ENCODE measurements around the gene PRSS53. TPM values are rescaled to one million over a fixed set of nuclear protein-coding genes. Genes with fewer than 3 reads are reported as not detected.

The PRSS53 gene
- total and polyA plus RNA-seq, 4 donors = 0.51 to 14.5 (median 3.0) TPM

DNA sequence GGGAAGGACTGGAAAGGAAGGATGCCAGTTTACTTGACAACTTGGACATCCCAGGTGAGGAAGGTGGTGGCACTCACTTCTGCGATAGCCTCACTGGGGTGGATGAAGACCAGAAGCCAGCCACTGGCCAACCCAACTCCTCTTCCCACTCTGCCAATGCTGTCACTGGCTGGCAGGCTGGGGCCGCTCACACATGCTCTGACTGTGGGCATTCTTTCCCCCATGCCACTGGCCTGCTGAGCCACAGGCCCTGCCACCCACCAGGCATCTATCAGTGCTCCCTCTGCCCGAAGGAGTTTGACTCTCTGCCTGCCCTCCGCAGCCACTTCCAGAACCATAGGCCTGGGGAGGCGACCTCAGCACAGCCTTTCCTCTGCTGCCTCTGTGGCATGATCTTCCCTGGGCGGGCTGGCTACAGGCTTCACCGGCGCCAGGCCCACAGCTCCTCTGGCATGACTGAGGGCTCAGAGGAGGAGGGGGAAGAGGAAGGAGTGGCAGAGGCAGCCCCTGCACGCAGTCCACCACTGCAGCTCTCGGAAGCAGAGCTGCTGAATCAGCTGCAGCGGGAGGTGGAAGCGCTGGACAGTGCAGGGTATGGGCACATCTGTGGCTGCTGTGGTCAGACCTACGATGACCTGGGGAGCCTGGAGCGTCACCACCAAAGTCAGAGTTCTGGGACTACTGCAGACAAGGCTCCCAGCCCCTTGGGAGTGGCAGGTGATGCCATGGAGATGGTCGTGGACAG lies 10.0 kb downstream of the PRSS53 start:
- Histone ChIP-seq H3K4me1 (ENCODE audit: control insufficient read depth in 4 of 4, insufficient read depth in 4 of 4, low read length in 3 of 4) (peaks cover 0 to 13% (median 8%) of the 10 kb centered on the region in 4 donors), H3K36me3 (ENCODE audit: control insufficient read depth in 4 of 4, insufficient read depth in 3 of 4, low read depth in 1 of 4, low read length in 3 of 4) (peaks cover 4 to 53% (median 20%) of the 10 kb centered on the region in 4 donors)
- DNase-seq (ENCODE audit: low spot score) = no peak

More for the DNA sequence above, 10.0 kb downstream of the PRSS53 start:
- no peaks in the 10 kb centered on the region for H3K9me3 ChIP-seq (ENCODE audit: control insufficient read depth in 4 of 4, low read length in 3 of 4)
- H3K27me3 ChIP-seq (ENCODE audit: control insufficient read depth in 4 of 4, insufficient read depth in 4 of 4, low read length in 3 of 4) = no peaks in the 10 kb centered on the region
- H3K9ac ChIP-seq (ENCODE audit: low read depth in 1 of 2, low read length in 2 of 2) = no peak overlapping the region
- H3K4me3 ChIP-seq (ENCODE audit: low read depth in 1 of 3, low read length in 3 of 3) = no peak overlapping the region
- 93% methylated on average over 15 of the region's 15 CpGs for WGBS
- TF ChIP-seq, protein P1, sequence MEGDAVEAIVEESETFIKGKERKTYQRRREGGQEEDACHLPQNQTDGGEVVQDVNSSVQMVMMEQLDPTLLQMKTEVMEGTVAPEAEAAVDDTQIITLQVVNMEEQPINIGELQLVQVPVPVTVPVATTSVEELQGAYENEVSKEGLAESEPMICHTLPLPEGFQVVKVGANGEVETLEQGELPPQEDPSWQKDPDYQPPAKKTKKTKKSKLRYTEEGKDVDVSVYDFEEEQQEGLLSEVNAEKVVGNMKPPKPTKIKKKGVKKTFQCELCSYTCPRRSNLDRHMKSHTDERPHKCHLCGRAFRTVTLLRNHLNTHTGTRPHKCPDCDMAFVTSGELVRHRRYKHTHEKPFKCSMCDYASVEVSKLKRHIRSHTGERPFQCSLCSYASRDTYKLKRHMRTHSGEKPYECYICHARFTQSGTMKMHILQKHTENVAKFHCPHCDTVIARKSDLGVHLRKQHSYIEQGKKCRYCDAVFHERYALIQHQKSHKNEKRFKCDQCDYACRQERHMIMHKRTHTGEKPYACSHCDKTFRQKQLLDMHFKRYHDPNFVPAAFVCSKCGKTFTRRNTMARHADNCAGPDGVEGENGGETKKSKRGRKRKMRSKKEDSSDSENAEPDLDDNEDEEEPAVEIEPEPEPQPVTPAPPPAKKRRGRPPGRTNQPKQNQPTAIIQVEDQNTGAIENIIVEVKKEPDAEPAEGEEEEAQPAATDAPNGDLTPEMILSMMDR (IDR thresholded peaks at IDR 0.05; ENCODE audit: low read depth, low read length, missing input control) = no peak
- TF ChIP-seq, protein P2, sequence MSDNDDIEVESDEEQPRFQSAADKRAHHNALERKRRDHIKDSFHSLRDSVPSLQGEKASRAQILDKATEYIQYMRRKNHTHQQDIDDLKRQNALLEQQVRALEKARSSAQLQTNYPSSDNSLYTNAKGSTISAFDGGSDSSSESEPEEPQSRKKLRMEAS (IDR thresholded peaks at IDR 0.05) = no peak
- TF ChIP-seq NR2F2 (IDR thresholded peaks at IDR 0.05) (no peak), FOXA1 (IDR thresholded peaks at IDR 0.05) (no peak), RAD21 (IDR thresholded peaks at IDR 0.05) (no peak), FOXA2 (IDR thresholded peaks at IDR 0.05) (no peak), TAF1 (conservative IDR thresholded peaks at IDR 0.05) (no peak), HNF4G (IDR thresholded peaks at IDR 0.05) (no peak), GABPA (IDR thresholded peaks at IDR 0.05 in 1 of 2, conservative IDR thresholded peaks at IDR 0.05 in 1 of 2) (no peak), EGR1 (IDR thresholded peaks at IDR 0.05; ENCODE audit: low read depth in 2 of 2) (no peak), SP1 (IDR thresholded peaks at IDR 0.05) (no peak), YY1 (IDR thresholded peaks at IDR 0.05) (no peak), RXRA (IDR thresholded peaks at IDR 0.05) (no peak), HNF4A (conservative IDR thresholded peaks at IDR 0.05) (no peak), JUND (IDR thresholded peaks at IDR 0.05) (no peak)
- TF ChIP-seq, protein P3, sequence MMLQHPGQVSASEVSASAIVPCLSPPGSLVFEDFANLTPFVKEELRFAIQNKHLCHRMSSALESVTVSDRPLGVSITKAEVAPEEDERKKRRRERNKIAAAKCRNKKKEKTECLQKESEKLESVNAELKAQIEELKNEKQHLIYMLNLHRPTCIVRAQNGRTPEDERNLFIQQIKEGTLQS (IDR thresholded peaks at IDR 0.05) = no peak
- TF ChIP-seq, protein P4, sequence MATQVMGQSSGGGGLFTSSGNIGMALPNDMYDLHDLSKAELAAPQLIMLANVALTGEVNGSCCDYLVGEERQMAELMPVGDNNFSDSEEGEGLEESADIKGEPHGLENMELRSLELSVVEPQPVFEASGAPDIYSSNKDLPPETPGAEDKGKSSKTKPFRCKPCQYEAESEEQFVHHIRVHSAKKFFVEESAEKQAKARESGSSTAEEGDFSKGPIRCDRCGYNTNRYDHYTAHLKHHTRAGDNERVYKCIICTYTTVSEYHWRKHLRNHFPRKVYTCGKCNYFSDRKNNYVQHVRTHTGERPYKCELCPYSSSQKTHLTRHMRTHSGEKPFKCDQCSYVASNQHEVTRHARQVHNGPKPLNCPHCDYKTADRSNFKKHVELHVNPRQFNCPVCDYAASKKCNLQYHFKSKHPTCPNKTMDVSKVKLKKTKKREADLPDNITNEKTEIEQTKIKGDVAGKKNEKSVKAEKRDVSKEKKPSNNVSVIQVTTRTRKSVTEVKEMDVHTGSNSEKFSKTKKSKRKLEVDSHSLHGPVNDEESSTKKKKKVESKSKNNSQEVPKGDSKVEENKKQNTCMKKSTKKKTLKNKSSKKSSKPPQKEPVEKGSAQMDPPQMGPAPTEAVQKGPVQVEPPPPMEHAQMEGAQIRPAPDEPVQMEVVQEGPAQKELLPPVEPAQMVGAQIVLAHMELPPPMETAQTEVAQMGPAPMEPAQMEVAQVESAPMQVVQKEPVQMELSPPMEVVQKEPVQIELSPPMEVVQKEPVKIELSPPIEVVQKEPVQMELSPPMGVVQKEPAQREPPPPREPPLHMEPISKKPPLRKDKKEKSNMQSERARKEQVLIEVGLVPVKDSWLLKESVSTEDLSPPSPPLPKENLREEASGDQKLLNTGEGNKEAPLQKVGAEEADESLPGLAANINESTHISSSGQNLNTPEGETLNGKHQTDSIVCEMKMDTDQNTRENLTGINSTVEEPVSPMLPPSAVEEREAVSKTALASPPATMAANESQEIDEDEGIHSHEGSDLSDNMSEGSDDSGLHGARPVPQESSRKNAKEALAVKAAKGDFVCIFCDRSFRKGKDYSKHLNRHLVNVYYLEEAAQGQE (IDR thresholded peaks at IDR 0.05) = no peak
- TF ChIP-seq, protein P5, sequence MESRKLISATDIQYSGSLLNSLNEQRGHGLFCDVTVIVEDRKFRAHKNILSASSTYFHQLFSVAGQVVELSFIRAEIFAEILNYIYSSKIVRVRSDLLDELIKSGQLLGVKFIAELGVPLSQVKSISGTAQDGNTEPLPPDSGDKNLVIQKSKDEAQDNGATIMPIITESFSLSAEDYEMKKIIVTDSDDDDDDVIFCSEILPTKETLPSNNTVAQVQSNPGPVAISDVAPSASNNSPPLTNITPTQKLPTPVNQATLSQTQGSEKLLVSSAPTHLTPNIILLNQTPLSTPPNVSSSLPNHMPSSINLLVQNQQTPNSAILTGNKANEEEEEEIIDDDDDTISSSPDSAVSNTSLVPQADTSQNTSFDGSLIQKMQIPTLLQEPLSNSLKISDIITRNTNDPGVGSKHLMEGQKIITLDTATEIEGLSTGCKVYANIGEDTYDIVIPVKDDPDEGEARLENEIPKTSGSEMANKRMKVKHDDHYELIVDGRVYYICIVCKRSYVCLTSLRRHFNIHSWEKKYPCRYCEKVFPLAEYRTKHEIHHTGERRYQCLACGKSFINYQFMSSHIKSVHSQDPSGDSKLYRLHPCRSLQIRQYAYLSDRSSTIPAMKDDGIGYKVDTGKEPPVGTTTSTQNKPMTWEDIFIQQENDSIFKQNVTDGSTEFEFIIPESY (IDR thresholded peaks at IDR 0.05) = no peak
- H3K27ac ChIP-seq (ENCODE audit: low read depth in 1 of 2, low read length in 2 of 2) = no peak overlapping the region

Data from liver (tissue), 9 donors.